Transverse colon (tissue), 4 donors: Measurements from ENCODE around the gene STK33. TPM values are rescaled to one million over a fixed set of nuclear protein-coding genes. Genes with fewer than 3 reads are reported as not detected.

Experiments used
- DNase-seq: peaks from one replicate; pipeline ENCODE4 v3.0.0-alpha.2; 2019
- H3K27ac ChIP-seq, 4 donors: fragments of 200-600 bp; sonication (generic); 2 replicates each; pipeline ENCODE4 v1.5.1; 2016 to 2018; ENCODE audit warnings: inconsistent platforms in 4 of 4
- H3K27me3 ChIP-seq: fragments of 200-600 bp; sonication (generic); 2 replicates; pipeline ENCODE4 v1.5.1; 2017; ENCODE audit warnings: inconsistent platforms
- H3K36me3 ChIP-seq, 4 donors: fragments of 200-600 bp; sonication (generic); 2 replicates each; pipeline ENCODE4 v1.5.1; 2017 to 2019; ENCODE audit warnings: inconsistent platforms in 4 of 4
- H3K4me1 ChIP-seq, 4 donors: fragments of 200-600 bp; sonication (generic); 2 replicates each; pipeline ENCODE4 v1.5.1; 2017 to 2020; ENCODE audit warnings: inconsistent platforms in 4 of 4
- H3K4me3 ChIP-seq, 4 donors: fragments of 200-600 bp; sonication (generic); 1 replicate in 1 of 4; 2 replicates in 3 of 4; pipeline versions ENCODE4 v1.5.1 to v1.6.1; 2017 to 2019; ENCODE audit warnings: inconsistent platforms in 4 of 4
- H3K9me3 ChIP-seq, 2 donors: fragments of 200-600 bp; sonication (generic); 2 replicates each; pipeline ENCODE4 v1.5.1; 2017 to 2019; ENCODE audit warnings: inconsistent platforms in 2 of 2
- EP300 ChIP-seq: sonication (generic); formaldehyde crosslinking; IDR thresholded peaks from one replicate; pipeline ENCODE4 v1.6.1; 2017; ENCODE audit warnings: antibody characterized with exemption, low read depth
- POLR2A ChIP-seq: fragments of 450-650 bp; IDR thresholded peaks from one replicate; pipeline ENCODE4 v1.6.1; 2016; ENCODE audit warnings: antibody characterized with exemption, mild to moderate bottlenecking, moderate library complexity
- POLR2AphosphoS5 ChIP-seq, 3 donors: sonication (generic); formaldehyde crosslinking; IDR thresholded peaks; one replicate each; pipeline ENCODE4 v1.6.1; 2016; ENCODE audit warnings: antibody characterized with exemption in 3 of 3
- WGBS, 2 donors: methylation state at CpG; one replicate each; pipeline ENCODE4 v1.1.5; 2018; ENCODE audit warnings: low coverage in 1 of 2; 5-methylcytosine and 5-hydroxymethylcytosine counted together
- in situ Hi-C, 4 donors: fragments of 200-750 bp; cut with MboI; loops; one replicate each; pipeline versions ENCODE4 v1.15.0 to v1.15.1; 2017; ENCODE audit warnings: low sequenced_read_pairs in 3 of 4, low pct_ligation_motif_present in 1 of 4, low pct_unique_long_range_greater_than_20kb in 1 of 4
- intact Hi-C: fragments of 100-400 bp; cut with DNase I; formaldehyde crosslinking; loops from one replicate; pipeline ENCODE4 v1.15.1; 2023; ENCODE audit warnings: low total_unique reads
- total RNA-seq, 4 donors: library from RNA; depleted of rRNA; stranded (reverse); fragments of >200 nt; gene quantifications; one replicate each; pipeline ENCODE4 v1.1.0, GENCODE V29; 2016
- TF ChIP-seq, protein P1 (sequence below), 5 experiments: fragments of 200-600 bp in 3 of 5; fragments of 450-650 bp in 2 of 5; sonication (generic) in 3 of 5; IDR thresholded peaks; 1 replicate in 2 of 5; 2 replicates in 3 of 5; pipeline ENCODE4 v1.5.1; 2016 to 2017; ENCODE audit warnings: antibody characterized with exemption in 5 of 5, inconsistent platforms in 3 of 5, mild to moderate bottlenecking in 2 of 5, moderate library complexity in 1 of 5

STK33 gene
- total RNA-seq, 4 donors from 2014 or later = 2.0 to 14.2 (median 3.8) TPM

DNA sequence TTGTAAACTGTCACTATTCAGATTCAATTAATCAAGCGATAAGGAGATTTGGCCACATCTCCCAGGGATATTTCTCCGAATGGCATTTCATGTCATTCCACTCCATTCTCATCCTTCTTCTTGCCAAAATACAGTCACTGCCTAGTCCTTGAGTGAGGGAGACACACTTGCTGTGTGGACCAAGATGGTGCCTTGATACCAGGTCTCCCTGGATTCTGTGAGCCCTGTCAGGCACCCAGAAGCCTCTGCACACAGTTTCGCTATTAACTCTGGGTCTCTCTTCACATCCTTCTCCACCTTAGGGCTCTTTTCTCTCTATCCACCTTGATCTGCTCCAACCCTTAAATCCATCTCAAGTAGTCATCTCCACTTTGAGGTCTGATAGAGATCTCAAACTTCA is 210.4 kb downstream of the STK33 start:
- no peaks in the 10 kb centered on the region for H3K36me3 ChIP-seq
- intact Hi-C loops = no loop called here
- no peak for DNase-seq
- H3K27ac ChIP-seq = no peak overlapping the region
- H3K9me3 ChIP-seq = no peaks in the 10 kb centered on the region
- no peaks in the 10 kb centered on the region for H3K4me1 ChIP-seq
- WGBS, 2 donors = 88 to 96% methylated on average over 1 to 3 of the region's 3 CpGs
- TF ChIP-seq, protein P1, sequence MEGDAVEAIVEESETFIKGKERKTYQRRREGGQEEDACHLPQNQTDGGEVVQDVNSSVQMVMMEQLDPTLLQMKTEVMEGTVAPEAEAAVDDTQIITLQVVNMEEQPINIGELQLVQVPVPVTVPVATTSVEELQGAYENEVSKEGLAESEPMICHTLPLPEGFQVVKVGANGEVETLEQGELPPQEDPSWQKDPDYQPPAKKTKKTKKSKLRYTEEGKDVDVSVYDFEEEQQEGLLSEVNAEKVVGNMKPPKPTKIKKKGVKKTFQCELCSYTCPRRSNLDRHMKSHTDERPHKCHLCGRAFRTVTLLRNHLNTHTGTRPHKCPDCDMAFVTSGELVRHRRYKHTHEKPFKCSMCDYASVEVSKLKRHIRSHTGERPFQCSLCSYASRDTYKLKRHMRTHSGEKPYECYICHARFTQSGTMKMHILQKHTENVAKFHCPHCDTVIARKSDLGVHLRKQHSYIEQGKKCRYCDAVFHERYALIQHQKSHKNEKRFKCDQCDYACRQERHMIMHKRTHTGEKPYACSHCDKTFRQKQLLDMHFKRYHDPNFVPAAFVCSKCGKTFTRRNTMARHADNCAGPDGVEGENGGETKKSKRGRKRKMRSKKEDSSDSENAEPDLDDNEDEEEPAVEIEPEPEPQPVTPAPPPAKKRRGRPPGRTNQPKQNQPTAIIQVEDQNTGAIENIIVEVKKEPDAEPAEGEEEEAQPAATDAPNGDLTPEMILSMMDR (IDR thresholded peaks at IDR 0.05) = no peak
- no peak for TF ChIP-seq POLR2AphosphoS5 (IDR thresholded peaks at IDR 0.05)
- TF ChIP-seq POLR2A = no peak
- no peak for TF ChIP-seq EP300
- in situ Hi-C loops = no loop called here
- H3K27me3 ChIP-seq = no peaks in the 10 kb centered on the region
- no peak overlapping the region for H3K4me3 ChIP-seq

DNA sequence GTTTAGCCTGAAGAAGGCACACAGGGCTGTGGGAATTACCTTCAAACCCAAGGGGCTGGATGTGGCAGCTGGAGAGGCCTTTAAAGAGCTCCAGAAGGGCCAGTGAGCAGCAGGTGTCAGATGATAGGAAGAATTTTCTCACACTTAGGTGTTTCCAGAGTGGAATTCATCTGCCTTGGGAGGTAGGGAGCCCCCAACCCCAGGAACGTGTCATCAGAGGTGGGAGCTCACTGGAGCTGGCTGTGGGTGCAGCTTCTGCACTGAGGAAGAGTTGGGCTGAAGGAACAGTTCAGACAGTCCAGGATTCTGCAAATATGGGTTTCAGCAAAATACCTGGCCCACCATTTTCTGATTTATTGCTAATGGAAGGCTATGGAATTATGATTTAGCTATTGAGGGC is 210.8 kb downstream of the STK33 start:
- Histone ChIP-seq H3K36me3 (no peaks in the 10 kb centered on the region), H3K4me3 (no peak overlapping the region), H3K4me1 (no peaks in the 10 kb centered on the region), H3K27ac (no peak overlapping the region), H3K27me3 (no peaks in the 10 kb centered on the region), H3K9me3 (no peaks in the 10 kb centered on the region)
- WGBS, 2 donors = 85% methylated on average over 1 of the region's 1 CpG; no CpG with 5 or more reads in 1 of the 2 donors
- TF ChIP-seq EP300 (no peak), POLR2AphosphoS5 (IDR thresholded peaks at IDR 0.05) (no peak), POLR2A (no peak)
- TF ChIP-seq, protein P1 (IDR thresholded peaks at IDR 0.05) = no peak
- DNase-seq = no peak
- intact Hi-C loops = no loop called here
- in situ Hi-C loops = no loop called here

DNA sequence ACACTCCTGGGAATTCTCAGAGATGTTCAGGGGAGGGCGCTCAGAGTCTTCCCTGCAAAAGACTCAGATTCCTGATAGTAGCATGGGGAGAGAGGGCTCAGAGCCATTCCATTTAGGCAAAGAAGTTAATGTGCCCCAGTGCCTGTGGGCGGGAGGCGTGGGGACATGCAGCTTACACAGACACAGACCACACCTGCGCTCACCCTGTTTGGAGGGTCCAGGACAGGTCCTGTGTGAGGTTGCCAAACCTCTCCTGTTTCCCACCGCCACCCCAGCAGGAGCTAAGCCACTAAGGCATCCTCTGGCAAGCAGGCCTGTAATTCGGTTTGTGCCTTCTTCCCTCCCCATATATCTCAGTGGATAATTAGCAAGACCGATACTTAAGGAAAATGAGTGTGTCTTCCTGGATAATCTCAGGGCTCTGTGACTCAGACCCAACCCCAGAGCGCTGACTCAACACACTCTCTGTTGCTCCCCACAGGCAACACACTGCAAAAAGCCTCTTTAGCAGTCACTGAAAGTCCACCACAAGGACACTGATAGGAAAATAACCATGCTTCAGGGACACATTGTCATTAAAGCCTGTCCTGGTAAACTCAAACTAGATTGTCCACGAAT is 211.5 kb downstream of the STK33 start:
- TF ChIP-seq, protein P1 (IDR thresholded peaks at IDR 0.05) = no peak
- no peak for TF ChIP-seq POLR2A
- no peak for TF ChIP-seq POLR2AphosphoS5 (IDR thresholded peaks at IDR 0.05)
- Histone ChIP-seq H3K27ac (no peak overlapping the region), H3K9me3 (no peaks in the 10 kb centered on the region), H3K4me3 (no peak overlapping the region), H3K36me3 (no peaks in the 10 kb centered on the region), H3K4me1 (no peaks in the 10 kb centered on the region), H3K27me3 (no peaks in the 10 kb centered on the region)
- DNase-seq = no peak
- WGBS, 2 donors = 79% methylated on average over 9 of the region's 9 CpGs; no CpG with 5 or more reads in 1 of the 2 donors
- intact Hi-C loops = no loop called here
- in situ Hi-C loops = no loop called here

DNA sequence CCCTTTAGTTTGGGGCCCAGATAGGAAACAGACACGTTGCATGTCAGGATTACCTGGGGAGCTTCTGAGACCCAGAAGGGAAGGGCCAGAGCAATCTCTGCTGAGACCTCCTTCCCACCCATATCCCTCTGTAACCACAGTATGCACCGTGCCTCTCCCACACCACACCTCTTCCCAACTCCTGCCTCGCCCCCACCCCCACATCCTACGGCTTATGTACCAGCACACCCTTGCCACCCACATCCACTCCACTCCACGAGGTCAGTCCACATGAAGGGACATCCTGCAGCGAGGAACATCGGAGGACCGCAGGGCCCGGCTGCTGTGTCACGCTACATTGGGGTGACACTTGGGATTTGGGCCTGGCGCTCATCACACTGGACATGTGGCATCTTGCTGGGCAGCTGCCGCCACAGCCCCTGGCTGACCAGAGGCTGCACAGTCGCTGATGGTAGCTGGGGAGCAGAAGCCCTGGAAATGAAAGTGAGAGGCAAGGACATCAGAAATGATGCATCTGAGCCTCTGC is 212.1 kb downstream of the STK33 start:
- intact Hi-C loops (no loop called here), in situ Hi-C loops (no loop called here)
- Histone ChIP-seq H3K27ac (no peak overlapping the region), H3K4me1 (no peaks in the 10 kb centered on the region), H3K4me3 (no peak overlapping the region), H3K27me3 (no peaks in the 10 kb centered on the region), H3K36me3 (no peaks in the 10 kb centered on the region), H3K9me3 (no peaks in the 10 kb centered on the region)
- DNase-seq = no peak
- 83 to 86% methylated on average over 1 to 13 of the region's 13 CpGs for WGBS, 2 donors
- TF ChIP-seq, protein P1 (IDR thresholded peaks at IDR 0.05) = no peak
